ENCODE measurements around the gene BLVRA.

- no peak for TF ChIP-seq POLR2A (IDR thresholded peaks at IDR 0.05)
- TF ChIP-seq CTCF (IDR thresholded peaks at IDR 0.05) = no peak
Measured at GRCh38 chr7:43785420-43785819, 26.9 kb downstream of the BLVRA start.
